ENCODE measurements around the gene NDUFA6. TPM values are rescaled to one million over a fixed set of nuclear protein-coding genes. Genes with fewer than 3 reads are reported as not detected.
"Not testable (repeated sequence)": the region's sequence is repeated elsewhere in the genome, so short reads cannot be mapped to it uniquely, and the experiment has no call there.

Gene NDUFA6
- total RNA-seq, 3 donors from 2014 or later: 85.3 to 106 (median 105) TPM

GRCh38 chr22:42111798-42112197 is 21.2 kb upstream of the NDUFA6 start:
- Histone ChIP-seq H3K4me3 (no peak overlapping the region), H3K36me3 (ENCODE audit: low read depth) (no peaks in the 10 kb centered on the region), H3K9me3 (peaks cover 14% of the 10 kb centered on the region), H3K4me1 (ENCODE audit: low read depth) (no peaks in the 10 kb centered on the region)
- intact Hi-C loops (cut with DNase I, micrococcal nuclease): no loop called here
- ATAC-seq (no peak), DNase-seq (no peak)
- TF ChIP-seq, protein P1, sequence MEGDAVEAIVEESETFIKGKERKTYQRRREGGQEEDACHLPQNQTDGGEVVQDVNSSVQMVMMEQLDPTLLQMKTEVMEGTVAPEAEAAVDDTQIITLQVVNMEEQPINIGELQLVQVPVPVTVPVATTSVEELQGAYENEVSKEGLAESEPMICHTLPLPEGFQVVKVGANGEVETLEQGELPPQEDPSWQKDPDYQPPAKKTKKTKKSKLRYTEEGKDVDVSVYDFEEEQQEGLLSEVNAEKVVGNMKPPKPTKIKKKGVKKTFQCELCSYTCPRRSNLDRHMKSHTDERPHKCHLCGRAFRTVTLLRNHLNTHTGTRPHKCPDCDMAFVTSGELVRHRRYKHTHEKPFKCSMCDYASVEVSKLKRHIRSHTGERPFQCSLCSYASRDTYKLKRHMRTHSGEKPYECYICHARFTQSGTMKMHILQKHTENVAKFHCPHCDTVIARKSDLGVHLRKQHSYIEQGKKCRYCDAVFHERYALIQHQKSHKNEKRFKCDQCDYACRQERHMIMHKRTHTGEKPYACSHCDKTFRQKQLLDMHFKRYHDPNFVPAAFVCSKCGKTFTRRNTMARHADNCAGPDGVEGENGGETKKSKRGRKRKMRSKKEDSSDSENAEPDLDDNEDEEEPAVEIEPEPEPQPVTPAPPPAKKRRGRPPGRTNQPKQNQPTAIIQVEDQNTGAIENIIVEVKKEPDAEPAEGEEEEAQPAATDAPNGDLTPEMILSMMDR (IDR thresholded peaks at IDR 0.05): no peak

DNA sequence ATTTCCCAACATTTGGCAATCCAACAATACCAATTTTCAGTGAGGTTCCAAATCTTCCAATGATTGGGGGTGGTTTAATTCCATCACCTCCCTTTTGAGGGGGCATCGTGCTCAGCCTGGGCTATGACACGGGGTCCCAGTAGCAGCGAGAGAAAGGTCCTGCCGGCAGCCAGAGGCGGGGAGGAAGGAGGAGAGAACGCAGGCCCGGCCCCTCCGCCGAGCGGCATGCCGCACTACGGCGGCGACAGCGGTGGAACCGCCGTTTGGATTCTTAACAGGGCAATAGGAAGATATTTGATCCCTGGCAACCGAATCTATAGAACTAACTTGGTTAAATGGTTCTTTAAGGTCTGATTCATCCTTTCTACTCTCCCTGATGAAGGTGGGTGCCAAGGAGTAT is 18.3 kb upstream of the NDUFA6 start:
- Histone ChIP-seq H3K4me3 (no peak overlapping the region), H3K36me3 (ENCODE audit: low read depth) (no peaks in the 10 kb centered on the region), H3K4me1 (ENCODE audit: low read depth) (no peaks in the 10 kb centered on the region), H3K9me3 (peaks cover 15% of the 10 kb centered on the region)
- TF ChIP-seq, protein P1 (IDR thresholded peaks at IDR 0.05): no peak
- intact Hi-C loops (cut with DNase I, micrococcal nuclease): no loop called here
- ATAC-seq (no peak), DNase-seq (no peak)

- H3K4me3 ChIP-seq; intact Hi-C loops (cut with DNase I, micrococcal nuclease); DNase-seq; ATAC-seq; H3K4me1 ChIP-seq (ENCODE audit: low read depth); H3K36me3 ChIP-seq (ENCODE audit: low read depth): not testable (repeated sequence)
- H3K9me3 ChIP-seq: peaks cover 44% of the 10 kb centered on the region
These were observed 13.8 kb upstream of the NDUFA6 start for GRCh38 chr22:42104332-42104860.

GRCh38 chr22:42101199-42101598 is 10.6 kb upstream of the NDUFA6 start:
- DNase-seq (no peak), ATAC-seq (no peak)
- H3K4me3 ChIP-seq: no peak overlapping the region
- H3K9me3 ChIP-seq: peaks cover 44% of the 10 kb centered on the region
- H3K36me3 ChIP-seq (ENCODE audit: low read depth): no peaks in the 10 kb centered on the region
- intact Hi-C loops (cut with DNase I, micrococcal nuclease): no loop called here
- H3K4me1 ChIP-seq (ENCODE audit: low read depth): no peaks in the 10 kb centered on the region
- TF ChIP-seq, protein P1 (IDR thresholded peaks at IDR 0.05): no peak

DNA sequence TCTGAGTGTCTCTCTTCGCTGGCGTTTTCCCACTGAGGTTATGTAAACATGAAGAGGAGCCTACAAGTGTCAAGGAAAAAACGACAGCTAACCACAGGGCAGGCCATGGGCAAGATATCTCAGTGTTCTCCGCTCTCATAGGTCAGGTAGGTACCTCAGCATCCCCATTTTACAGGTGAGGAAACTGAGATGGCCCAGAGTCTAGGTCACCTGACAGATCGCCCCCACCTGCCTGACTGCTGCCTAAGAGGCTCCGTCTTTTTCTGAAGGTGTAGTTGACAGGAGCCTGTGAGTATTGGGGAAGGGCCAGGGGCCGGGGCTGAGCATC is 847 bp upstream of the NDUFA6 start:
- no peak overlapping the region for H3K4me3 ChIP-seq
- no peak for DNase-seq
- H3K4me1 ChIP-seq (ENCODE audit: low read depth): peaks cover 8% of the 10 kb centered on the region
- no peaks in the 10 kb centered on the region for H3K9me3 ChIP-seq
- H3K36me3 ChIP-seq (ENCODE audit: low read depth): no peaks in the 10 kb centered on the region
- intact Hi-C loops (cut with DNase I, micrococcal nuclease): loop anchor here in 1 of 2 donors (5.0 kb wide), 1 partner anchor 76 kb away; no protein-coding TSS in a partner anchor
- ATAC-seq: peak; percentile 1
- TF ChIP-seq, protein P1 (IDR thresholded peaks at IDR 0.05): no peak

DNA sequence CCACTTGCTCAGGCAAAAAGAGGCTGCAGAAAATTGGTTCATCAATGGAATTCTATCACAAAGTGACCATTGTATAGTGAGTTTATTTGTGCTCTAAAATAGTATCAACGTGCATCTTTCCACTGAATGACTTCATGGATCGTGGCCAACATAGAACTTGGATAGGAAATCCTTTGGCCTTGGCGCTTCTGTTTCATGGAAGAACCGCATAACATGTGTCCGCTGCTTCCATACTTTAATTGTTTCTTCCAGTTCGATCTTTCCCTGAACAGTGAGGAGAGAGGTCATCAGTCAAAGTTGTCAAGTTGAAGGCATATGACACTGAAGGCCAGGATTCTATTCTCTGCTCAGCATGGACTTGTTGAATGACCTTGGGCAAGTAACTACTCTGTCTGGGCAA is 4.5 kb downstream of the NDUFA6 start:
- TF ChIP-seq, protein P1 (IDR thresholded peaks at IDR 0.05): no peak
- Histone ChIP-seq H3K36me3 (ENCODE audit: low read depth) (no peaks in the 10 kb centered on the region), H3K4me3 (no peak overlapping the region), H3K9me3 (no peaks in the 10 kb centered on the region), H3K4me1 (ENCODE audit: low read depth) (peaks cover 7% of the 10 kb centered on the region)
- intact Hi-C loops (cut with DNase I, micrococcal nuclease): no loop called here
- no peak for ATAC-seq
- no peak for DNase-seq

All from mucosa of descending colon (tissue), 3 donors.